CD4-positive, alpha-beta memory T cell (primary cell): Measurements from ENCODE around the gene NDUFV3. TPM values are rescaled to one million over a fixed set of nuclear protein-coding genes. Genes with fewer than 3 reads are reported as not detected.
"Not testable (repeated sequence)": the region's sequence is repeated elsewhere in the genome, so short reads cannot be mapped to it uniquely, and the experiment has no call there.

Experiments used
- CTCF ChIA-PET: fragments of 350-600 bp; sonication (Branson Sonifier 250); formaldehyde crosslinking; loops from one replicate; lab custom pipeline; 2021; ENCODE audit warnings: inconsistent platforms; ENCODE audit not compliant: partially characterized antibody; lab: Charles Lee
- POLR2A ChIA-PET: fragments of 350-600 bp; sonication (Branson Sonifier 250); formaldehyde crosslinking; loops from one replicate; lab custom pipeline; 2021; ENCODE audit not compliant: partially characterized antibody; lab: Charles Lee
- DNase-seq, 5 donors: peaks; one replicate each; pipeline versions ENCODE4 v3.0.0 to v3.0.0-alpha.2; 2020 to 2022; ENCODE audit warnings: mixed read lengths in 1 of 5
- H3K27ac ChIP-seq: one replicate; pipeline ENCODE4 v1.7.0; 2013; ENCODE audit warnings: low read depth, low read length
- H3K27me3 ChIP-seq: 2 replicates; pipeline ENCODE4 v1.7.0; 2013; ENCODE audit warnings: mild to moderate bottlenecking, low read length, moderate library complexity; ENCODE audit not compliant: insufficient read depth
- H3K36me3 ChIP-seq: 2 replicates; pipeline ENCODE4 v1.7.0; 2013; ENCODE audit warnings: mild to moderate bottlenecking, low read length, moderate library complexity; ENCODE audit not compliant: insufficient read depth
- H3K4me1 ChIP-seq: 2 replicates; pipeline ENCODE4 v1.7.0; 2013; ENCODE audit warnings: mild to moderate bottlenecking, low read length, moderate library complexity; ENCODE audit not compliant: insufficient read depth
- H3K4me3 ChIP-seq, 2 donors: one replicate each; pipeline ENCODE4 v1.7.0; 2013; ENCODE audit warnings: low read length in 2 of 2, mild to moderate bottlenecking in 1 of 2
- H3K9me3 ChIP-seq, 2 donors: one replicate each; pipeline ENCODE4 v1.7.0; 2013; ENCODE audit warnings: low read length in 2 of 2, control low read depth in 1 of 2; ENCODE audit not compliant: control insufficient read depth in 1 of 2
- H3K27ac Mint-ChIP-seq, 7 donors: one replicate each; pipeline ENCODE4 v1.8.0; 2020 to 2021; ENCODE audit warnings: mixed read lengths in 7 of 7, mild to moderate bottlenecking in 6 of 7, inconsistent platforms in 3 of 7, moderate library complexity in 3 of 7
- H3K27me3 Mint-ChIP-seq, 2 donors: one replicate each; pipeline ENCODE4 v1.8.0; 2020 to 2021; ENCODE audit warnings: mixed read lengths in 2 of 2
- H3K36me3 Mint-ChIP-seq, 2 donors: one replicate each; pipeline ENCODE4 v1.8.0; 2020 to 2021; ENCODE audit warnings: mixed read lengths in 2 of 2, inconsistent platforms in 1 of 2, mild to moderate bottlenecking in 1 of 2
- H3K4me1 Mint-ChIP-seq, 4 donors: one replicate each; pipeline ENCODE4 v1.8.0; 2020 to 2021; ENCODE audit warnings: mixed read lengths in 4 of 4, mild to moderate bottlenecking in 1 of 4
- H3K4me3 Mint-ChIP-seq, 8 donors: one replicate each; pipeline ENCODE4 v1.8.0; 2020 to 2021; ENCODE audit warnings: mixed read lengths in 8 of 8, mild to moderate bottlenecking in 7 of 8, moderate library complexity in 6 of 8, inconsistent platforms in 3 of 8
- H3K9me3 Mint-ChIP-seq, 8 donors: one replicate each; pipeline ENCODE4 v1.8.0; 2020 to 2021; ENCODE audit warnings: mixed read lengths in 8 of 8, mild to moderate bottlenecking in 5 of 8, inconsistent platforms in 3 of 8, moderate library complexity in 1 of 8
- intact Hi-C: fragments of 100-400 bp; cut with micrococcal nuclease; formaldehyde crosslinking; loops from one replicate; pipeline ENCODE4 v1.15.1; 2023
- polyA plus RNA-seq, 2 donors: library from polyadenylated mRNA; unstranded; fragments of 300-500 nt; fragmentation: Illumina TruSeq; gene quantifications; one replicate each; pipeline ENCODE4 v1.2.3, GENCODE V29; 2021
- total RNA-seq, 2 experiments: library from RNA; stranded (reverse); gene quantifications; one replicate each; pipeline ENCODE4 v1.2.3, GENCODE V29; 2021

NDUFV3 gene
- total and polyA plus RNA-seq, 4 experiments from 2014 or later: 9.1 to 33.2 (median 25.8) TPM

DNA sequence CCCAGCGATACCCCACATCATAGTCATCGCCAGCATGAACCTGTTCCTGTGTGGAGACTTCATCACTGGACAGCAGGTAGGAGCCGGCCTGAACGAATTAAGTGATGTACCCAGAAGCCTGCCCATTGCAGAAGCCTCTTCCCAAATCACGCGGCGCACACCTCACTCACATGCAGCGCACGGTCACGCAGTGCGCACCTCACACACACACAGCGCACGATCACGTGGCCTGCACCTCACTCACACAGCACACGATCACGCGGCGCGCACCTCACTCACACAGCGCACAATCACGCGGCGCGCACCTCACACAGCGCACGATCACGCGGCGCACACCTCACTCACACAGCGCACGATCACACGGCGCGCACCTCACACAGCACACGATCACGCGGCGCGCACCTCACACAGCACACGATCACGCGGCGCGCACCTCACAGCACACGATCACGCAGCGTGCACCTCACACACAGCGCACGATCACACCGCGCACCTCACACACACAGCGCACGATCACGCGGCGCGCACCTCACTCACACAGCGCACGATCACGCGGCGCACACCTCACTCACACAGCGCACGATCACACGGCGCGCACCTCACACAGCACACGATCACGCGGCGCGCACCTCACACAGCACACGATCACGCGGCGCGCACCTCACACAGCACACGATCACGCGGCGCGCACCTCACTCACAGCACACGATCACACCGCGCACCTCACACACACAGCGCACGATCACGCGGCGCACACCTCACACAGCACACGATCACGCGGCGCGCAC, 44.8 kb upstream of the NDUFV3 start:
- CTCF ChIA-PET, DNase-seq, H3K9me3 ChIP-seq, H3K27ac ChIP-seq, intact Hi-C loops, POLR2A ChIA-PET, H3K4me1 ChIP-seq, H3K4me1 Mint-ChIP-seq, H3K27me3 ChIP-seq, H3K9me3 Mint-ChIP-seq, H3K27me3 Mint-ChIP-seq, H3K4me3 Mint-ChIP-seq, H3K4me3 ChIP-seq: not testable (repeated sequence)
- H3K36me3 Mint-ChIP-seq: peaks cover 47 to 66% of the 10 kb centered on the region in 2 donors
- H3K27ac Mint-ChIP-seq: peak overlapping the region in 1 of 7 donors; percentile 41
- H3K36me3 ChIP-seq: peaks cover 51% of the 10 kb centered on the region

DNA sequence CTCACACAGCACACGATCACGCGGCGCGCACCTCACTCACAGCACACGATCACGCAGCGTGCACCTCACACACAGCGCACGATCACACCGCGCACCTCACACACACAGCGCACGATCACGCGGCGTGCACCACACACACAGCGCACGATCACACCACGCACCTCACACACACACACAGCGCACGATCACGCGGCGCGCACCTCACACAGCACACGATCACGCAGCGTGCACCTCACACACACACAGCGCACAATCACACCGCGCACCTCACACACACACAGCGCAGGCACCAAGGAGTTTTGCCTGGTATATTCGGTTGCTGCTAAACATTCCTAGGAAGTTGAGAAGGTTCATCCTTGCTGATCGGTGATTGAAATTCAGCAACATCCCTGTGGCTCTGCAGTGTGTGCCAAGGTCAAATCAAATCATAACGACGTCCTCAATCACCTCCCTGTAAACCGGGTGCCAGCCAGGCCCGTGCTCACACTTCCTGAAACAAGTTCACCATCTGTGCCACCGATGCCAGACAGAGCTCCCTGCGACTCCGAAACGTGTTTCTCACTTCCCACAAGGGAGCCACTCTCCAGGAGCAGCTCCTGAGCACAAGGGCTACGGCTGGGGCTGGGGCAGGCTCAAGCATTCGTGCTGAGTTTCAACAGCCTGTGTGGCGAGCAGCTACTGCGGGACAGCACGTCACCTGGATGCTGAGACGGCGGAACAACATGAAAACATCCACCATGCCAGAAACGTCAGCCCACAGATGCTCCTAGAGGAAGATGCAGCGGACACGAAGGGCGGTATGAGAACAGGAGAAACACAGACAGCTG, 44.0 kb upstream of the NDUFV3 start:
- DNase-seq: no peak
- no peaks in the 10 kb centered on the region for H3K27me3 ChIP-seq
- Mint-ChIP-seq H3K36me3 (peaks cover 44 to 63% of the 10 kb centered on the region in 2 donors), H3K27ac (peak overlapping the region in 2 of 7 donors; percentile 41 to 48), H3K4me3 (no peak overlapping the region), H3K27me3 (no peaks in the 10 kb centered on the region), H3K9me3 (peaks cover 0 to 3% (median 0%) of the 10 kb centered on the region in 8 donors), H3K4me1 (peaks cover 0 to 7% (median 2%) of the 10 kb centered on the region in 4 donors)
- no peaks in the 10 kb centered on the region for H3K9me3 ChIP-seq
- ChIA-PET CTCF (interaction anchor here (1.0 kb wide), 1 partner anchor 172 kb away, joined by 3 read pairs; no protein-coding TSS in a partner anchor), POLR2A (no interaction called here)
- H3K4me3 ChIP-seq: no peak overlapping the region
- no peaks in the 10 kb centered on the region for H3K4me1 ChIP-seq
- intact Hi-C loops: no loop called here
- H3K36me3 ChIP-seq: peaks cover 54% of the 10 kb centered on the region
- H3K27ac ChIP-seq: no peak overlapping the region

DNA sequence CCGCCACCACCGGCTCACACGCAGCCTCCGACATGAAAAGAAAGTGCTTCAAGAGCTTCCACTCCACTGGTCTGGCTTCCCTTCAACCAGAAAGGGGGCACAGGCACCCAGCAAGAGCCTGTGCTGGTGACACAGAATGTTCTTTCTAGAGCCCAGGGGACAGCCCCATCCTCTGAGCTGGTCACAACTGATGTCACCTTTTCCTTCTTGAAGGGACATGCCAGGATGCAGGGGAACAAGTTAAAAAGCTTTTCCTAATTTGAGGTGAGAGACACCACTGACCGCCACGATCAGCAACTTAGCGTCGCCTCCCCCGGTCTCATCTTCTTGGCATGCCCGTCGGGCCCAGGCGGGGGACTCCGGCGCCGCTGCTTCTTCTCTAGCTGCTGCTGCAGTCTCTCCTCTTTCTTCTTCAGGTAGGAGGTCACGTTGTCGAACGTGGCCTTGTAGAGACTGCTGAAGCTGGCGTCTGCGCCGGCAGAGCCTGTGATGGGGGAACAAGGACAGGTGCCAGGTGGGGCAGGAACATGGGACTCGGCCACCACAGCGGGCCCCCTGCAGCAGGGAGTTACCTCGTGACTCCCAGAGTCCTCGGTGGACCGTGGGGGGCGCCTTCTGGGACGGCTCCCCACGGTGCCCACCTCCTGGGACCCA, 43.2 kb upstream of the NDUFV3 start:
- Mint-ChIP-seq H3K36me3 (peaks cover 42 to 63% of the 10 kb centered on the region in 2 donors), H3K4me3 (no peak overlapping the region), H3K27me3 (no peaks in the 10 kb centered on the region), H3K27ac (no peak overlapping the region), H3K9me3 (peaks cover 0 to 3% (median 0%) of the 10 kb centered on the region in 8 donors), H3K4me1 (peaks cover 0 to 7% (median 2%) of the 10 kb centered on the region in 4 donors)
- CTCF ChIA-PET: interaction anchor here (1.0 kb wide), 1 partner anchor 173 kb away, joined by 3 read pairs; no protein-coding TSS in a partner anchor
- POLR2A ChIA-PET: no interaction called here
- no peak for DNase-seq
- no peak overlapping the region for H3K4me3 ChIP-seq
- no peak overlapping the region for H3K27ac ChIP-seq
- H3K27me3 ChIP-seq: no peaks in the 10 kb centered on the region
- H3K4me1 ChIP-seq: no peaks in the 10 kb centered on the region
- intact Hi-C loops: no loop called here
- H3K9me3 ChIP-seq: no peaks in the 10 kb centered on the region
- H3K36me3 ChIP-seq: peaks cover 57% of the 10 kb centered on the region

GRCh38 chr21:42850463-42850862, 42.6 kb upstream of the NDUFV3 start:
- no peak overlapping the region for H3K4me3 Mint-ChIP-seq
- Histone ChIP-seq H3K9me3 (no peaks in the 10 kb centered on the region), H3K27me3 (no peaks in the 10 kb centered on the region), H3K4me3 (no peak overlapping the region), H3K27ac (no peak overlapping the region), H3K36me3 (peaks cover 58% of the 10 kb centered on the region), H3K4me1 (no peaks in the 10 kb centered on the region)
- H3K27ac Mint-ChIP-seq: peak overlapping the region in 1 of 7 donors; percentile 68
- POLR2A ChIA-PET: no interaction called here
- peaks cover 36 to 61% of the 10 kb centered on the region in 2 donors for H3K36me3 Mint-ChIP-seq
- H3K27me3 Mint-ChIP-seq: no peaks in the 10 kb centered on the region
- peaks cover 0 to 7% (median 2%) of the 10 kb centered on the region in 4 donors for H3K4me1 Mint-ChIP-seq
- peaks cover 0 to 3% (median 0%) of the 10 kb centered on the region in 8 donors for H3K9me3 Mint-ChIP-seq
- intact Hi-C loops: no loop called here
- no peak for DNase-seq
- CTCF ChIA-PET: no interaction called here

DNA sequence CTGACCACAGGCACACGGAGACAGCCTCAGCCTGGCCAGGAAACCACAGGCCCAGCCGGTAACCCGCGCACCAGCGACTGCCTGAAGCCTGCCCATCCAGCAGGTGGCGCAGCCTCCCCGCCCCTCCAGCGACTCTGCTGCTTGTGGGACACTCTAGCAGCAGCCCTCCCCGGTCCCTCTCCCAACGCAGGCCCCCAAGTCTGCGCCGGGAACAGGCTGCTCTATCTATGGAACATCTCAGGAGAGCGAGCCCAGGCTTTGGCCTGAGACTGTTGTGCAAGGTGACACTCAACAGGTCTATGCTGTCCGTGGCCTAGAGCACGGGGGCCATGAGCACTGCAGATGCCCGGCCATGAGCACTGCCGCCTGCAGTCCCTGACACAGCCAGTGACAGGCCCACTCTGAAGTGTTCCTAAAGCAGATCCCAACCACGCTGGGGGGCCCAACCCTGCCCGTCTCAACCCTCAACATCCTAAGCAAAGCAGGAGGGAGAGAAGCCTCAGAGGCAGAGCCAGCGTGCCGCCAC, 42.2 kb upstream of the NDUFV3 start:
- Mint-ChIP-seq H3K27ac (peak overlapping the region in 1 of 7 donors; percentile 68), H3K9me3 (peaks cover 0 to 3% (median 0%) of the 10 kb centered on the region in 8 donors), H3K36me3 (peaks cover 37 to 62% of the 10 kb centered on the region in 2 donors), H3K27me3 (no peaks in the 10 kb centered on the region), H3K4me3 (no peak overlapping the region), H3K4me1 (peaks cover 0 to 7% (median 2%) of the 10 kb centered on the region in 4 donors)
- Histone ChIP-seq H3K4me3 (no peak overlapping the region), H3K36me3 (peaks cover 58% of the 10 kb centered on the region), H3K27ac (no peak overlapping the region), H3K4me1 (no peaks in the 10 kb centered on the region), H3K27me3 (no peaks in the 10 kb centered on the region), H3K9me3 (no peaks in the 10 kb centered on the region)
- no peak for DNase-seq
- CTCF ChIA-PET: no interaction called here
- POLR2A ChIA-PET: no interaction called here
- intact Hi-C loops: no loop called here

DNA sequence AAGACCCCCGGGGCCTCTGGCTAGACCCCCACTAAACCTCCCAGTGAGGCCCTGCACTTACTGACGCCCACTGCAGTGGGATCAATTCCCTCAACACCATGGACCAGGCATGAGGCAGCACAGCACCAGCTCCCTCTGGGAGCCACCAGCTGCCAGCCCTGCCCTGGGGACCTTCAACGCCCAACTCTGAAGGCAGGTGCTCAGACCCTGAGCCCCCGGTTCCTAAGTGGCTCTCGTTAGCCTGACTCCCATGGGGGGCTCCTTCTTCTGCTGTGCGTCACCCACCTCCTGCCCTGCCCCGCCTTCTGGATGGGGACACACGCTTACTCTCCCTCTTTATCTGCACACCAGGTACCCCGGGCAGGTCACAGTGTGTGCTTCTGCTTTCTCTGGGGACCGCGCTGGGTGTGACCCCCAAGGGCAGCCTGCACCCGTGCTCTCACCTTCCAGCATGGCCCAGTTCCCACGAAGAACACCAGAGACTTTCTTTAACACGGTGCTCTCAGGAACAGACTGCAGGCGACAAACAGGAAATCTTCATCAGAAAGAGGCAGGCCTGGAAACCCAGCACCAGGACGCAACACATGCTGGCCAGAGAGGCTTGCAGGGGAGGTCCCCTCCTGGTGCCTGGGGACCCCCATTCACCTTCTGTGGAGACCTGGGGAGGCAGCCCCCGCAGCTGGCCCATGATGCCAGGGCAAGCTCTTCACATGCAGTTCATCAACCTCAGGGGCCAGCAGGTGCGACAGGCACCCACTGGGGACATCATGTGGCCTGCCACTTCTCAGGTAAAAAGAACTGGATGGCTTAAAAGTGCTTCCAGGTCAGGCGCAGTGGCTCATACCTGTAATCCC, 41.1 kb upstream of the NDUFV3 start:
- Mint-ChIP-seq H3K27ac (no peak overlapping the region), H3K4me1 (peaks cover 0 to 11% (median under 1%) of the 10 kb centered on the region in 4 donors), H3K9me3 (peaks cover 0 to 3% (median 0%) of the 10 kb centered on the region in 8 donors), H3K27me3 (no peaks in the 10 kb centered on the region), H3K4me3 (no peak overlapping the region), H3K36me3 (peaks cover 38 to 63% of the 10 kb centered on the region in 2 donors)
- Histone ChIP-seq H3K4me3 (no peak overlapping the region), H3K27me3 (no peaks in the 10 kb centered on the region), H3K9me3 (no peaks in the 10 kb centered on the region), H3K4me1 (no peaks in the 10 kb centered on the region), H3K27ac (no peak overlapping the region), H3K36me3 (peaks cover 64% of the 10 kb centered on the region)
- DNase-seq: no peak
- ChIA-PET POLR2A (no interaction called here), CTCF (no interaction called here)
- intact Hi-C loops: no loop called here
